Measurements from ENCODE around the gene ZBTB7C.

Gene ZBTB7C

GRCh38 chr18:48385596-48385995 lies 23.6 kb downstream of the ZBTB7C start:
- H3K4me3 ChIP-seq (ENCODE audit: control insufficient read depth, low read depth, low read length): no peak overlapping the region
- no peak for TF ChIP-seq CTCF (IDR thresholded peaks at IDR 0.05; ENCODE audit: control insufficient read depth, insufficient read depth, low read depth, low read length, missing control alignments)
- DNase-seq (ENCODE audit: low read depth): no peak

- no peak for DNase-seq (ENCODE audit: low read depth)
- no peak for TF ChIP-seq CTCF (IDR thresholded peaks at IDR 0.05; ENCODE audit: control insufficient read depth, insufficient read depth, low read depth, low read length, missing control alignments)
- no peak overlapping the region for H3K4me3 ChIP-seq (ENCODE audit: control insufficient read depth, low read depth, low read length)
Measured at GRCh38 chr18:48376934-48377333, 32.2 kb downstream of the ZBTB7C start.

- no peak for DNase-seq (ENCODE audit: low read depth)
- no peak for TF ChIP-seq CTCF (IDR thresholded peaks at IDR 0.05; ENCODE audit: control insufficient read depth, insufficient read depth, low read depth, low read length, missing control alignments)
- H3K4me3 ChIP-seq (ENCODE audit: control insufficient read depth, low read depth, low read length): no peak overlapping the region
Measured at GRCh38 chr18:48376406-48376805, 32.8 kb downstream of the ZBTB7C start.

GRCh38 chr18:48375150-48375800 lies 33.9 kb downstream of the ZBTB7C start:
- no peak for TF ChIP-seq CTCF (IDR thresholded peaks at IDR 0.05; ENCODE audit: control insufficient read depth, insufficient read depth, low read depth, low read length, missing control alignments)
- DNase-seq (ENCODE audit: low read depth): no peak
- no peak overlapping the region for H3K4me3 ChIP-seq (ENCODE audit: control insufficient read depth, low read depth, low read length)

- DNase-seq (ENCODE audit: low read depth): no peak
- H3K4me3 ChIP-seq (ENCODE audit: control insufficient read depth, low read depth, low read length): no peak overlapping the region
- no peak for TF ChIP-seq CTCF (IDR thresholded peaks at IDR 0.05; ENCODE audit: control insufficient read depth, insufficient read depth, low read depth, low read length, missing control alignments)
Measured at GRCh38 chr18:48374423-48375149, 34.6 kb downstream of the ZBTB7C start.

GRCh38 chr18:48371854-48372602 lies 37.2 kb downstream of the ZBTB7C start:
- no peak for TF ChIP-seq CTCF (IDR thresholded peaks at IDR 0.05; ENCODE audit: control insufficient read depth, insufficient read depth, low read depth, low read length, missing control alignments)
- no peak overlapping the region for H3K4me3 ChIP-seq (ENCODE audit: control insufficient read depth, low read depth, low read length)
- no peak for DNase-seq (ENCODE audit: low read depth)
